Ascending aorta (tissue), 2 donors: ENCODE data around the gene PRKCA. TPM values are rescaled to one million over a fixed set of nuclear protein-coding genes. Genes with fewer than 3 reads are reported as not detected.
"Not testable (repeated sequence)": the region's sequence is repeated elsewhere in the genome, so short reads cannot be mapped to it uniquely, and the experiment has no call there.

Source experiments
- DNase-seq, 2 donors: peaks; one replicate each; pipeline ENCODE4 v3.0.0-alpha.2; 2019; ENCODE audit warnings: low spot score in 2 of 2
- H3K27ac ChIP-seq, 2 donors: fragments of 200-600 bp; sonication (generic); one replicate each; pipeline ENCODE4 v1.5.1; 2016 to 2017; ENCODE audit warnings: mild to moderate bottlenecking in 1 of 2
- H3K27me3 ChIP-seq: fragments of 200-600 bp; sonication (generic); one replicate; pipeline ENCODE4 v1.5.1; 2017
- H3K36me3 ChIP-seq, 2 donors: fragments of 200-600 bp; sonication (generic); one replicate each; pipeline ENCODE4 v1.5.1; 2016
- H3K4me1 ChIP-seq, 2 donors: fragments of 200-600 bp; sonication (generic); one replicate each; pipeline ENCODE4 v1.5.1; 2016 to 2017; ENCODE audit warnings: mild to moderate bottlenecking in 1 of 2
- H3K4me3 ChIP-seq, 2 donors: fragments of 200-600 bp; sonication (generic); one replicate each; pipeline ENCODE4 v1.5.1; 2016 to 2017; ENCODE audit warnings: mild to moderate bottlenecking in 1 of 2
- H3K9me3 ChIP-seq, 2 donors: fragments of 200-600 bp; sonication (generic); one replicate each; pipeline ENCODE4 v1.5.1; 2016
- CTCF ChIP-seq, 3 experiments: fragments of 200-600 bp in 2 of 3; fragments of 450-650 bp in 1 of 3; sonication (generic) in 2 of 3; IDR thresholded peaks; one replicate each; pipeline ENCODE4 v1.5.1; 2016 to 2019; ENCODE audit warnings: antibody characterized with exemption in 3 of 3, mild to moderate bottlenecking in 1 of 3, moderate library complexity in 1 of 3
- intact Hi-C: fragments of 100-400 bp; cut with DNase I; formaldehyde crosslinking; loops from one replicate; pipeline ENCODE4 v1.15.1; 2023
- total RNA-seq: library from RNA; depleted of rRNA; stranded (reverse); fragments of >200 nt; gene quantifications from one replicate; pipeline ENCODE4 v1.1.0, GENCODE V29; 2016

The PRKCA gene
- total RNA-seq, 1 donor from 2014 or later, result 3.2 TPM

- no peak overlapping the region for H3K4me3 ChIP-seq
- no peaks in the 10 kb centered on the region for H3K4me1 ChIP-seq
- no peaks in the 10 kb centered on the region for H3K27me3 ChIP-seq
- H3K27ac ChIP-seq, result no peak overlapping the region
- H3K36me3 ChIP-seq, result no peaks in the 10 kb centered on the region
- intact Hi-C loops, result no loop called here
- TF ChIP-seq CTCF (IDR thresholded peaks at IDR 0.05), result no peak
- H3K9me3 ChIP-seq, result no peaks in the 10 kb centered on the region
- no peak for DNase-seq
These were observed 12.2 kb upstream of the PRKCA start for GRCh38 chr17:66290101-66290722.

DNA sequence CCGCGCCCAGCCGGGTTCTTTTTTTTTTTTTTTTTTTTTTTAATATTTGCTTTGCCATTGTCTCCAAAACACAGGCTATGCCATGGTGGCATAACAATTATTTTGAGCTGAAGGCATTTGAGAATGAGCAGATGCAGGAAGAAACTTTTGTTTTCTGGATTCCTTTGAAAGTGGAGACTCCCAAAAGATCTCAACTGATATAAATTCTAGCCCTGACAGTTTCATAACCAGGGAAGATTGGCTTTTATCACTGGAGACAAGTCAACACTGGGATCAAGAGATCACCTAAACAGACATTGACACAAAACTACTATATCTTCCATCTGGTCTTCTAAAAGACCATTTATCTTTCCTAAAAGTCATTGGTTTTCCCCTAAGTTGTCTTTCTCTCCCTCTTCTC is 10.1 kb upstream of the PRKCA start:
- Histone ChIP-seq H3K9me3 (no peaks in the 10 kb centered on the region), H3K27me3 (no peaks in the 10 kb centered on the region), H3K4me1 (no peaks in the 10 kb centered on the region), H3K4me3 (no peak overlapping the region), H3K27ac (no peak overlapping the region), H3K36me3 (no peaks in the 10 kb centered on the region)
- intact Hi-C loops, result no loop called here
- no peak for DNase-seq
- no peak for TF ChIP-seq CTCF (IDR thresholded peaks at IDR 0.05)

DNA sequence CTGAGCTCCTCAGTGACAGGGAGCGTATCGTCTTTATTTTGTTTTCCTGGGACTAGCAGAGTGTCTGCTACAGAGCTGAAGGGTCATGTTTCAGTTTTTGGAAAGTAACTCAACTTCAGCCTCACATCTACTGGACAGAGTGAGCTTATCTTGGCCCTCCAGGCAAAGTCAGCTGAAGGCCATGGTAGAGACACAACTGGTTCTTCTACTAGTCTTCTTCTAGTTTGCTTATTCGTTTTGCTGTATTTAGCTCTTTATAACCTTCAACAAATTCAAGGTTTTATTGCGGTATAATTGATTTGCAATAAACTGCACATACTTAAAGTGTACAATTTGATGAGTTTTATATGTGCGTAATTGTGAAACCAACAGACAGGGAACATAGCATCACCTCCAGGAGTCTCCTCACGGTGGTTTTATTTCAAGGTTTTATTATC is 6.1 kb upstream of the PRKCA start:
- intact Hi-C loops, result no loop called here
- no peak for TF ChIP-seq CTCF (IDR thresholded peaks at IDR 0.05)

GRCh38 chr17:66297443-66297842 is 5.0 kb upstream of the PRKCA start:
- intact Hi-C loops, DNase-seq, H3K4me1 ChIP-seq, H3K9me3 ChIP-seq, H3K27ac ChIP-seq, H3K4me3 ChIP-seq, H3K36me3 ChIP-seq, H3K27me3 ChIP-seq: not testable (repeated sequence)

More for the DNA sequence above, 6.1 kb upstream of the PRKCA start:
- H3K27ac ChIP-seq, result no peak overlapping the region
- H3K4me1 ChIP-seq, result peaks cover 0 to 2% of the 10 kb centered on the region in 2 donors
- H3K4me3 ChIP-seq, result no peak overlapping the region
- H3K9me3 ChIP-seq, result no peaks in the 10 kb centered on the region
- H3K36me3 ChIP-seq, result no peaks in the 10 kb centered on the region
- DNase-seq, result no peak
- no peaks in the 10 kb centered on the region for H3K27me3 ChIP-seq

GRCh38 chr17:66299711-66300110 is 2.7 kb upstream of the PRKCA start:
- intact Hi-C loops, result loop anchor here (5.0 to 10.0 kb wide), 3 partner anchors 107 to 1335 kb away; partner anchors contain the start of genes CEP112 and GNA13
- no peak overlapping the region for H3K4me3 ChIP-seq
- TF ChIP-seq CTCF (IDR thresholded peaks at IDR 0.05), result no peak
- H3K9me3 ChIP-seq, result no peaks in the 10 kb centered on the region
- H3K4me1 ChIP-seq, result peaks cover 0 to 7% of the 10 kb centered on the region in 2 donors
- H3K27ac ChIP-seq, result no peak overlapping the region
- H3K36me3 ChIP-seq, result no peaks in the 10 kb centered on the region
- no peak for DNase-seq
- no peaks in the 10 kb centered on the region for H3K27me3 ChIP-seq

- no peak for DNase-seq
- peaks cover 0 to 7% of the 10 kb centered on the region in 2 donors for H3K4me1 ChIP-seq
- H3K9me3 ChIP-seq, result no peaks in the 10 kb centered on the region
- no peaks in the 10 kb centered on the region for H3K36me3 ChIP-seq
- H3K27me3 ChIP-seq, result no peaks in the 10 kb centered on the region
- intact Hi-C loops, result loop anchor here (5.0 to 10.0 kb wide), 3 partner anchors 109 to 1336 kb away; partner anchors contain the start of genes CEP112 and GNA13
- no peak overlapping the region for H3K27ac ChIP-seq
- H3K4me3 ChIP-seq, result peak overlapping the region in 1 of 2 donors; percentile 81
- TF ChIP-seq CTCF (IDR thresholded peaks at IDR 0.05), result no peak
These were observed 1.5 kb upstream of the PRKCA start for GRCh38 chr17:66300956-66301355.
